Memory B cell (primary cell): Measurements from ENCODE around the gene AGRP.
A peak's percentile ranks its signal among the peaks of the same experiment; 100 is the strongest.

Source experiments
- ATAC-seq: fragments of 150-1000 bp; cut with Tn5 transposase; 2 replicates; pipeline ENCODE4 v1.10.0; 2021; ENCODE audit warnings: low read depth, mild to moderate bottlenecking, moderate library complexity
- DNase-seq, 2 donors: peaks; one replicate each; pipeline ENCODE4 v3.0.0; 2022; ENCODE audit warnings: low spot score in 2 of 2
- H3K27ac Mint-ChIP-seq: one replicate; pipeline ENCODE4 v1.8.0; 2022; ENCODE audit warnings: mild to moderate bottlenecking, moderate library complexity, mixed read lengths
- H3K27me3 Mint-ChIP-seq: one replicate; pipeline ENCODE4 v1.8.0; 2022; ENCODE audit warnings: mixed read lengths
- H3K36me3 Mint-ChIP-seq: one replicate; pipeline ENCODE4 v1.8.0; 2022; ENCODE audit warnings: mild to moderate bottlenecking, mixed read lengths
- H3K4me1 Mint-ChIP-seq: one replicate; pipeline ENCODE4 v1.8.0; 2022; ENCODE audit warnings: mixed read lengths
- H3K4me3 Mint-ChIP-seq: one replicate; pipeline ENCODE4 v1.8.0; 2022; ENCODE audit warnings: mild to moderate bottlenecking, moderate library complexity, mixed read lengths
- H3K9me3 Mint-ChIP-seq: one replicate; pipeline ENCODE4 v1.8.0; 2022; ENCODE audit warnings: mixed read lengths

AGRP gene

DNA sequence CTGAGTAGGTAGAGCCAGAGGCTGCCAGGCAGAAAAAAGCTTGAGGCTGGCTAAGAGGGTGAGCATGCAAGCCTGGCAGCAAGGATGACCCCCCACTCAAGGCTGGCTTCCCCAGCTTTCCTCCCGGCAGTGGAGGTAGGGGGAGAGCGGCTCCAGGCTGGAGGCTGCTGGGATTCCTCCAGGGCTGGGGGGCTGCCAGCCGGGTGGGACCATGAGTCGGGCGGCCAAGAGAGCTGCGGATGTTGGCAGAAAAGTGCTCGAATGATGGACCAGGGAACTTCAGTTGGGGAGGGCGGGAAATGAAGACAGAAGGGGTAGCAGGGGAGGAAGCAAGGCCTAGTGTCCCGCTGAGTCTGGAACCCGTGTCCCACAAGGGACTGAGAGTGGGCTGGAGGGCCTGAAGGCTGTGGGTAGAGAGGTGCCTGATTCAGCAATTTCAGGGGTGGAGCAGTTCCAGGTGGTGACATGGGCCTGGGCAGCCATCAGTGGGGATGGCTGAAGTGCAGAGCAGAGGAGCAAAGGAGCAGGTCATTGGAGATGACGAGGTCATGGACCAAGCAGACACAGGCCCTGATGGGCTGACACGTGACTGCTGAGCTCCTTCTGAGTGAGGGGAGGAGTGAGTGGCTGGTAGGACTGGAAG, 32.2 kb downstream of the AGRP start:
- Mint-ChIP-seq H3K27me3 (no peaks in the 10 kb centered on the region), H3K27ac (no peak overlapping the region), H3K36me3 (peaks cover 28% of the 10 kb centered on the region), H3K4me3 (no peak overlapping the region), H3K9me3 (no peaks in the 10 kb centered on the region), H3K4me1 (peaks cover 23% of the 10 kb centered on the region)
- DNase-seq (no peak), ATAC-seq (no peak)

GRCh38 chr16:67449739-67450138, 33.6 kb downstream of the AGRP start:
- H3K36me3 Mint-ChIP-seq, result peaks cover 33% of the 10 kb centered on the region
- DNase-seq, result no peak
- peaks cover 26% of the 10 kb centered on the region for H3K4me1 Mint-ChIP-seq
- no peaks in the 10 kb centered on the region for H3K9me3 Mint-ChIP-seq
- ATAC-seq, result no peak
- no peak overlapping the region for H3K4me3 Mint-ChIP-seq
- H3K27me3 Mint-ChIP-seq, result no peaks in the 10 kb centered on the region
- no peak overlapping the region for H3K27ac Mint-ChIP-seq

- H3K27ac Mint-ChIP-seq, result no peak overlapping the region
- H3K4me3 Mint-ChIP-seq, result no peak overlapping the region
- peaks cover 26% of the 10 kb centered on the region for H3K4me1 Mint-ChIP-seq
- peaks cover 34% of the 10 kb centered on the region for H3K36me3 Mint-ChIP-seq
- H3K9me3 Mint-ChIP-seq, result no peaks in the 10 kb centered on the region
- no peaks in the 10 kb centered on the region for H3K27me3 Mint-ChIP-seq
- DNase-seq, result no peak
- no peak for ATAC-seq
Measured at GRCh38 chr16:67449336-67449735, 34.0 kb downstream of the AGRP start.

- no peak for ATAC-seq
- Mint-ChIP-seq H3K36me3 (peaks cover 37% of the 10 kb centered on the region), H3K27ac (no peak overlapping the region), H3K4me1 (peaks cover 20% of the 10 kb centered on the region), H3K9me3 (no peaks in the 10 kb centered on the region), H3K27me3 (no peaks in the 10 kb centered on the region), H3K4me3 (no peak overlapping the region)
- no peak for DNase-seq
Measured at GRCh38 chr16:67448580-67448979, 34.8 kb downstream of the AGRP start.

DNA sequence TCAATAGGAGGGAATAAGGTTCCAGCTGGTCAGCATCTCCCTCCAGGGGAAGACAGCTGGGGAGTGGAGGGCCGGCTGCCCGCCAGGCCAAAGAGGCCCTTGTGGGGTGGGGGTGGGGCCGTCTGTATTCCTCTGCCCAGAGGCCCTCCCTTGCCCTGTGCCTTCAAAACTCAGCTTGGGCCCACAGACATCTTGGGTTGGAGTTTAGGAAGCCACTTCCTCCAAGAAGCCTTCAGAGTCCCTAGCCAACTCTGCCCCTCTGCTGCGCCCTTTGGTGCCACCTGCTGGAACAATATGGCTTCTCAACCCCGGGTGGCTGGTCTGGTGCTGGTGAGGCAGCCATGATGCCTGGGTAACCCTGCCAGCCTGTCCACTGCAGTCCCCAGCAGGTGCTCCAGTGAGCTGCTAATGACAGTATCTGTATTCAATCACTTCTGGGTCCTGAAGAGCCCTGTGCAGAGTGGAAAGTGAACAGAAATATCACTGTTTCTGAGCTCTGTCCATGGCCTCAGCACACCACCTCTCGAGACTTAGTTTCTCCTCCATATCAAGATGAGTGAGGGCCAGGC, 35.8 kb downstream of the AGRP start:
- Mint-ChIP-seq H3K4me1 (peaks cover 18% of the 10 kb centered on the region), H3K36me3 (peaks cover 36% of the 10 kb centered on the region), H3K4me3 (no peak overlapping the region), H3K9me3 (no peaks in the 10 kb centered on the region), H3K27me3 (no peaks in the 10 kb centered on the region), H3K27ac (no peak overlapping the region)
- DNase-seq (peak in 1 of 2 donors; percentile 45), ATAC-seq (peak; percentile 69)

DNA sequence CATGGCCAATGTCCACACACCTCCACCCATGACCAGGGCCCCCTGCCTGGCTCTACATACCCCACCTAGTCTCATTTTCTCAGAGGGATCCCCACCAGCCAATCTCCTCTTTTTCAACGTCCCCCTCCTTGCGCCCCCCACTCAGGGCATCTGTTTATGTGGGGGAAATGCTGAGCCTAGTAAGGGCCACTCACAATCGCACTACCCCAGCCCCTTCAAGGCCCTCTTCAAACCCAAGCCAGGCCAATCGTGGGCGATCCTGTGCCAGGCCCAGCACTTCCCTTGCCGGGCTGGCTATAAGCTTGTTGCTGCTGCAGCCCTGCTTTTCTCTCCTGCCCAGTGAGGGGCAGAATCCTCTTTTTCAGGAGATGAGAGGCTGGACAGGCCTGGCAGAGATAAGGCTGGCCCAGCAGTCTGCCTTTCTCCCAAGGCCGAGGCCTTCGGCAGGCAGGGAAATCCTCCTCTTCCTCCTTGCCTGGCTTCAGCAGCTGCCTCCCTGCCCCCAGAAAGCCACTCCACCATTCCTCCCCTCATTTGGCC, 36.3 kb downstream of the AGRP start:
- Mint-ChIP-seq H3K4me3 (no peak overlapping the region), H3K27me3 (no peaks in the 10 kb centered on the region), H3K36me3 (peaks cover 36% of the 10 kb centered on the region), H3K9me3 (no peaks in the 10 kb centered on the region), H3K27ac (peak overlapping the region; percentile 61), H3K4me1 (peaks cover 18% of the 10 kb centered on the region)
- no peak for ATAC-seq
- DNase-seq, result no peak

GRCh38 chr16:67445913-67446907, 37.1 kb downstream of the AGRP start:
- Mint-ChIP-seq H3K36me3 (peaks cover 34% of the 10 kb centered on the region), H3K27ac (peak overlapping the region; percentile 61), H3K4me1 (peaks cover 17% of the 10 kb centered on the region), H3K9me3 (no peaks in the 10 kb centered on the region), H3K27me3 (no peaks in the 10 kb centered on the region), H3K4me3 (no peak overlapping the region)
- ATAC-seq, result no peak
- DNase-seq, result no peak

GRCh38 chr16:67445441-67445912, 37.9 kb downstream of the AGRP start:
- H3K27me3 Mint-ChIP-seq, result no peaks in the 10 kb centered on the region
- H3K9me3 Mint-ChIP-seq, result no peaks in the 10 kb centered on the region
- no peak overlapping the region for H3K4me3 Mint-ChIP-seq
- no peak overlapping the region for H3K27ac Mint-ChIP-seq
- DNase-seq, result no peak
- H3K4me1 Mint-ChIP-seq, result peaks cover 12% of the 10 kb centered on the region
- ATAC-seq, result no peak
- H3K36me3 Mint-ChIP-seq, result peaks cover 29% of the 10 kb centered on the region

GRCh38 chr16:67445126-67445426, 38.3 kb downstream of the AGRP start:
- Mint-ChIP-seq H3K27me3 (no peaks in the 10 kb centered on the region), H3K4me1 (peaks cover 8% of the 10 kb centered on the region), H3K27ac (no peak overlapping the region), H3K4me3 (no peak overlapping the region), H3K9me3 (no peaks in the 10 kb centered on the region), H3K36me3 (peaks cover 28% of the 10 kb centered on the region)
- ATAC-seq (no peak), DNase-seq (no peak)

DNA sequence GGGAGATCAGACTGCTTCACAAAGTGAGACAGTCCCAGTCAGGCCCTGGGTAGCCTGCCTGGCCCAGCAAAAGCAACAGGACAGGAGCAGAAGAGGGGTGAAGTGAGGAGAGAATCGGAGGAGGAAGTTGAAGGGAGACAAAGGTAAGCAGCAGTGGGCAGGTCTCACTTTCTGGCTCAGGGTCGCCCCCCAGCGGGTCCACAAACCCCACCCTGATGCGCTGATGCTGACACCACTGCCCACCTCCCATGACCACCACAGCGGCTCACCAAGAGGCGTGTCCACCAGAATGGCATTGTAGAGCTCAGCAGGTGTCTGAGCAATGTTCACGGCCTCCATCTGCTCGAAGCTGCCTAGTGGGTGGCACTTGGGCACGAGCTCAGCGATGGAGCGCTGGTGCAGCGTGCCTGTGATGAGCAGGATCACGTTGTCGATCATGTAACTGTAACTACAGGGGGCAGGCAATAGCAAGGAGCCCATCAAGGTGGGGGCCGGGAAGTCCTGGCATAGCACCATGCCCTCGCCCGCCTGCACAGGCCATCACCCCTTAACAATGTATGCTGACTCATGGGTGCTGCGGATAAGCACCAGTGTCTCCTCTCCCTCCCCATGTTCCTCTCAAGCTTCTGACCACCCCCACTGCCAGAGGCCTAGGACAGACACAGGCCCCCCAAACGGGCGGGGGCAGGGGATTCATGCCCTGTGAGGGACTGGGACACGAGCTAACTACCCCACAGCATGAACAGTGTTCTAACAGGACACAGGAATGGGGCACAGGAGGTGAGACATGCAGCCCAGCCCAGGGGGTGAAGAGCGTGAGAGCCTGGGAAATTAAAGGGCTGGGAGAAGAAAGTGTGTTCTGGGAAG, 38.9 kb downstream of the AGRP start:
- ATAC-seq (no peak), DNase-seq (no peak)
- Mint-ChIP-seq H3K36me3 (peaks cover 26% of the 10 kb centered on the region), H3K27ac (no peak overlapping the region), H3K4me3 (no peak overlapping the region), H3K4me1 (peaks cover 6% of the 10 kb centered on the region), H3K9me3 (no peaks in the 10 kb centered on the region), H3K27me3 (no peaks in the 10 kb centered on the region)

GRCh38 chr16:67443265-67443664, 40.1 kb downstream of the AGRP start:
- peaks cover 10% of the 10 kb centered on the region for H3K4me1 Mint-ChIP-seq
- H3K27ac Mint-ChIP-seq, result no peak overlapping the region
- H3K27me3 Mint-ChIP-seq, result no peaks in the 10 kb centered on the region
- no peaks in the 10 kb centered on the region for H3K9me3 Mint-ChIP-seq
- no peak for ATAC-seq
- peaks cover 31% of the 10 kb centered on the region for H3K36me3 Mint-ChIP-seq
- DNase-seq, result no peak
- H3K4me3 Mint-ChIP-seq, result no peak overlapping the region

DNA sequence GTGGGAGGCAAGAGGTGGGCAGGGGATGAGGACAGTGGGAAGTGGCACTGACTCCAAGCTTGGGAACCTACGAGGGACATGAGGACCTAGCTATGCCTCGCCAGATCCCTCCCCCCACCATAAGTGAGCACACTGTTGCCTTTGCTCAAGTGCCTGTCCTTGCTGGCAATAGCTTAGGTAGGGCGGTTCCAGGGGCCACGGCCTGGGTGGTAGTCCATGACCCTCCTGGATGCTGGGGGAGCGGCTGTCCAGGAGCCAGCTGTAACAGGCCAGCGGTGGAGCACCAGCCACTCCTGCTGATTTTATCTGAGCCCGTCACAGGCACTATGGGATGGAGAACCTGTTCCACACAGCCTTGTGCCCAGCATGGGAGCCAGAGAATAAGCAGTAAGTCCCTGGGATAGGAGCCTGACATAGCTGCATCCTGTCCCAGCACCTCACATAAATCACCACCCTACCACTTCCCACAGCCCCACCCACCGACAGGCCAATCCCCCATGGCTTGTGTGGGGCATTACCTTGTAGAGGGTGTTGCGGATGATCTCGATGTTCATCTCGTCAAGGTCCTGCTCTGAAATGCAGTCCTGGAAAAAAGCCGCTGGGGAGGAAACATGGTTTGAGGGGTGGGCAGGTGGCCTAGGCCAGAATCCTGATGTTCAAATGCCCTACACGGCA, 40.6 kb downstream of the AGRP start:
- Mint-ChIP-seq H3K36me3 (peaks cover 32% of the 10 kb centered on the region), H3K27ac (no peak overlapping the region), H3K4me3 (no peak overlapping the region), H3K4me1 (peaks cover 12% of the 10 kb centered on the region), H3K27me3 (no peaks in the 10 kb centered on the region), H3K9me3 (no peaks in the 10 kb centered on the region)
- no peak for ATAC-seq
- DNase-seq, result no peak

DNA sequence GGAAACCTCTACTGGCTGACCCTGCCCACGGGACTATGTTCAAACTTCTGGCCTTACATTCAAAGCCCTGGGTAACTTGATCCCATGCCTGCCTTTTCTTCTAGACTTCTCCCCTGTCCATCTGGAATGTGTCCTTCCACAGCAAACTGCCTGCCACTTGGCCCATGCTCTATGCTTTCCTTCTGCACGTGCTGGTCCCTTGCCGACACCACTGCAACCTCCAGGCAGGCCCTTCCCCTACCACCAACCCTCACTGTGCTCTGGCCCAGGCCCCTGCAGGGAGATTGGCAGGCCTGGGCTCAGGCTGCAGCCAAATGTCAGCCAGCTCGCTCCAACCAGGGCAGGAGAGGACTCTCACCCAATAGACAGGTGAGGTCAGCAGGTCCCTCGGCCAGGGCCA, 41.4 kb downstream of the AGRP start:
- Mint-ChIP-seq H3K4me1 (peaks cover 16% of the 10 kb centered on the region), H3K27ac (no peak overlapping the region), H3K9me3 (no peaks in the 10 kb centered on the region), H3K36me3 (peaks cover 35% of the 10 kb centered on the region), H3K27me3 (no peaks in the 10 kb centered on the region), H3K4me3 (no peak overlapping the region)
- DNase-seq, result no peak
- ATAC-seq, result no peak
